NCI-H2196 (cell line): ENCODE measurements around the gene SSR3.

Source experiments
- DNase-seq: peaks from one replicate; lab custom pipeline; 2025; ENCODE audit not compliant: unreplicated experiment; lab: John Stamatoyannopoulos, UW

SSR3 gene

DNA sequence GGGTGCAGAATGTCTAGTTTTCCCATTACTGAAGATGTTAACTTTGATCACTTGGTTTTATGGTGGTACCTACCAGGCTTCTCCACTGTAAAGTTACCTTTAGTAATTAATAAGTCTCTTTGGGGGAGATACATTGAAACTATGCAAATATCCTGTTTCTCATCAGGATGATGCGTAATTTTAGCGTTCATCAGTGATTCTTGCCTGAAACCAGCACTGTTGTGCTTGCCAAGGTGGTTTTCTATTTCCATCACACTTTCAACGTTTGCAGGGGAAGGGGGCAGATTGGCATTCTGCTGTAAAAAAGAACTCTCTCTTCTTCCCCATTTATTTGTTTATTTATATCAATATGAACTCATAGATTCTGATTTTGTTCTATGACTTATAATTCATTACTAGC is 61.0 kb downstream of the SSR3 start:
- DNase-seq, result no peak

- DNase-seq, result no peak
Observed at GRCh38 chr3:156492801-156493261, 62.1 kb downstream of the SSR3 start.

- DNase-seq, result no peak
Observed at GRCh38 chr3:156491192-156491591, 63.7 kb downstream of the SSR3 start.
